ENCODE results near the gene THRB.

DNA sequence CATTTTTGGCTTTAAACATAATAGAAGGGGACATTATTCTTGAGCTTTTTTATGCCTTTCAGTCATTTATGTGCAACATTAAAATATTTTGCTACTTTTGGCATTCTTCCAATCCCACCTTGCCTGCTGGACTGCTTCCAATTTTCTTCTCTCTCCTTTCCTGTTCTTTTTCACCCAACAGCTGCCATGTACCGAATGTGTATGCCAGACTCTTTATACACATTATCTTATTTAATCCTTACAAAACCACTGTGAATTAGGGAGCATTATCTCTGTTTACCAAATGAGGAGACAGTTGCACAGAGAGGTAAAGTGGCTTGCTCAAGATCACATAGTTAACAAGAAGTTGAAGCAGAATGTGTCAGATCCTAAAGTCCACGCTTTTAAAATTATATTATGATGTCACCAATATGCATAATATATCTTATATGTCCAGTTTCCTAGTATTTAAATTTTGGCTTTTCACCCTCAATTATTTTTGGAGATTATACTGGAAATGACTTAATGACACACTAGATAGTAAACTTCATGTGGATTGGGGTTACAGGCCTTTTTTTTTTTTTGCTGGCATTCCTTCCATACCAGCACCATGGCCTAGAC lies 231.5 kb downstream of the THRB start:
- TF ChIP-seq, protein P1, sequence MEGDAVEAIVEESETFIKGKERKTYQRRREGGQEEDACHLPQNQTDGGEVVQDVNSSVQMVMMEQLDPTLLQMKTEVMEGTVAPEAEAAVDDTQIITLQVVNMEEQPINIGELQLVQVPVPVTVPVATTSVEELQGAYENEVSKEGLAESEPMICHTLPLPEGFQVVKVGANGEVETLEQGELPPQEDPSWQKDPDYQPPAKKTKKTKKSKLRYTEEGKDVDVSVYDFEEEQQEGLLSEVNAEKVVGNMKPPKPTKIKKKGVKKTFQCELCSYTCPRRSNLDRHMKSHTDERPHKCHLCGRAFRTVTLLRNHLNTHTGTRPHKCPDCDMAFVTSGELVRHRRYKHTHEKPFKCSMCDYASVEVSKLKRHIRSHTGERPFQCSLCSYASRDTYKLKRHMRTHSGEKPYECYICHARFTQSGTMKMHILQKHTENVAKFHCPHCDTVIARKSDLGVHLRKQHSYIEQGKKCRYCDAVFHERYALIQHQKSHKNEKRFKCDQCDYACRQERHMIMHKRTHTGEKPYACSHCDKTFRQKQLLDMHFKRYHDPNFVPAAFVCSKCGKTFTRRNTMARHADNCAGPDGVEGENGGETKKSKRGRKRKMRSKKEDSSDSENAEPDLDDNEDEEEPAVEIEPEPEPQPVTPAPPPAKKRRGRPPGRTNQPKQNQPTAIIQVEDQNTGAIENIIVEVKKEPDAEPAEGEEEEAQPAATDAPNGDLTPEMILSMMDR (IDR thresholded peaks at IDR 0.05; ENCODE audit: low read depth, low read length), result no peak
- TF ChIP-seq POLR2A (IDR thresholded peaks at IDR 0.05; ENCODE audit: extremely low read depth, insufficient read length) (no peak), MYC (IDR thresholded peaks at IDR 0.05; ENCODE audit: low read depth, low read length) (no peak)
